ENCODE results near the gene TSR3.

The TSR3 gene

GRCh38 chr16:1311212-1311737, 40.4 kb downstream of the TSR3 start:
- DNase-seq (ENCODE audit: low read depth in 1 of 2, low spot score in 1 of 2) = no peak

- no peak for DNase-seq (ENCODE audit: low read depth in 1 of 2, low spot score in 1 of 2)
Measured at GRCh38 chr16:1310832-1311200, 40.9 kb downstream of the TSR3 start.

DNA sequence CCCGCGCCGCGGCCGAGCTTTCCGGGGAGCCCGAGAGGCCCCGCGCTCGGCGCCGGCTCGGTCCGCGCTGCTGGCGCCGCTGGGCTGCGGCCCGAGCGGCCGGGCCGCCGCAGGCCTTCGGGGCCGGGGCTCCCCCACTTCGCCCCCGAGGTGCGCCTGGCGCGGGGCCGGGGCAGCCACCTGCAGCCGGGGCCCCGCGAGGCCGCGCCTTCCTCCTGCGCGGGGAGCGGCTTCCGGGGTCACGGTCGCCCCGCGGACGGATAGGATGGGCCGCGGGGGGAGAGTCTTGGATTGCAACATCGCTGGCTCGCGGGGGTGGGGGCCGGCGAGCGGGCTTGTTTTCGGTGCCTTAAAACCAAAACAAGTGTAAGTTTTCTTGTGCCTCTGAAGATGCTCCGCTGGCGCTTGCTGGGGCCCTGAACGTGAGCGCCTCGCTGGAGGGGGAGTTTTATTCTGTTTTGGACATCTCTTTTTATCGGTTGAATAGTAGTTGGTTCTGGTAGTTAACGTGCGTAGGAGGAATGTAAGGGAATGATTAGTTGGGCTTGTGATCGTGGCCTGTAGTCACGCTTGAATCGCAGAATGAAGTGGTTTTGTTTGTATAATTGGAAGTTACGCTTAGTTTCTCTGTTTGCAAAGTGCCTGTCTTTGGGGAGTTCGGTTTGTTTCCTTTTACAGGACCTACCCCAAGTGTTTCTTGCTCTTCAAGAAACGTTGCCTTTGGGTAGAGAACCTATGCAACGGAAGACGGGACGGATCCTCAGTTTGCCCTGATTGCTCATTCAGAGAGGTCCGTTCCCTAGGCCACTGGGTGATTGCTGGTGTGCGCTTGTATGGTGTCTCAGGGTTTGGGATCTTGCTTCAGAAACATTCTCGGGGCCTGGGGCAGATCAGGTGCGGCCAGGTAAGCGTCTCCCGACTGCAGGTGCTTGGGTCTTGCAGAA, 41.5 kb downstream of the TSR3 start:
- DNase-seq (ENCODE audit: low read depth in 1 of 2, low spot score in 1 of 2) = peak in 1 of 2 donors; percentile 49

DNA sequence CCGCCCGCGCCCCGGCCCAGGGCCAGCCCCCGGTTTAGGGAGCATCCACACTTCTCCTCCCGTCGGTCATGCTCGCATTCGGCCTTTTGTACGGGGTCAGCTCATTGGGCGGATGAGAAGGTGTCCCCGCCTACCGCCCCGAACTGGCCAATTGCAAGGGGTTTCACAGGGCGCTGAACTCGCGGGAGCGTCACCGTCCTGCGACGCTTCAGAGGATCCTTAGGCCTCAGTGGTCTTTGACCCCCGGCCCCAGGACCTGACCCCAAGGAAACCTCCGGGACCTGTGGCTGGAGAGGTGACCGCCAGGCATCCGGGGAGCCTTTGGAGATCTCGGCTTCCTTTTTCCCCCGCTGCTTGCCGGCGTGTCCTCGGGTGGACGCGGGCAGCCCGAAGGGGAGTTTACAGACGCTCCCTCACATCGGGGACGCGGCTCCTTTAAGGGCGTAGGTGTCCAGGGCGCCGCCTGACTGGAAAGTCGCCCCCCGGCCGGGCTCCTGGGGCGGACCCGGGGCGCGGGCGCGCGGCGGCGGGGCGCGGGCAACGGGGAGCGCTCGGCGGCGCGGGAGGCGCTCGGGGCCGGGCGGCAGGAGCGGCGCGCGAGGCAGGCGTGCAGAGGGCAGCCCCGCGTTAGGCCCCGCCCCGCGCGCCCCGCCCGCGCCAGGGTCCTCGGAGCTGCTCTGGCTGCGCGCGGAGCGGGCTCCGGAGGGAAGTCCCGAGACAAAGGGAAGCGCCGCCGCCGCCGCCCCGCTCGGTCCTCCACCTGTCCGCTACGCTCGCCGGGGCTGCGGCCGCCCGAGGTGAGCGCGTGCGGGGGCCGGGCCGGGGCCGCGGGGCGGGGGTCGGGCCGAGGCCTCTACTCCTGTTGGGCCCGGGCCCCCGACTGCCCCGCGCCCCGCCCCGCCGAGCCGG, 42.4 kb downstream of the TSR3 start, which contains the start of gene UBE2I:
Gene UBE2I, plus strand, starts transcription at position 660 of the 909 bp plus-strand sequence. CDS start 4,395 bp downstream, outside the sequence.
- peak; percentile 92 to 97 for DNase-seq (ENCODE audit: low read depth in 1 of 2, low spot score in 1 of 2)

GRCh38 chr16:1308036-1308976, 43.4 kb downstream of the TSR3 start:
- no peak for DNase-seq (ENCODE audit: low read depth in 1 of 2, low spot score in 1 of 2)

GRCh38 chr16:1306334-1306733, 45.3 kb downstream of the TSR3 start:
- no peak for DNase-seq (ENCODE audit: low read depth in 1 of 2, low spot score in 1 of 2)

DNA sequence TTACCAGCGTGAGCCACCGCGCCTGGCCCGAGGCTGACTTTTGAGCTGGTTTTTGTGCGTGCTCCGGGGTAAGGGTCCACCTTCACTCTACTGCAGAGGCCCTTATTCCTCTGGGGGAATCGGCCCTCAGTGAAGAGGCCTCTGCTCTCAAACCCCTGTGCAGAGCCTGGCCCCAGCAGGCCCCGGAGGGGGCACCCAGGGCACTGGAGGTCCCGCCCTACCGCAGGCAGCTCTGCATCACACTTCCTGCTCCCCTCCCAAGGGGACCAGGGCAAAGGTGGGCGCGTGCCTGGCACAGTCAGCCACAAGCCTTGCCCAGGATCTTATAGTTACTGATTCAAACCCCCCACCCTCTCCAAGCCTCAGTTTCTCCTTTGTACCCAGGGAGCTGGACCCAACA, 45.9 kb downstream of the TSR3 start:
- DNase-seq (ENCODE audit: low read depth in 1 of 2, low spot score in 1 of 2) = no peak

- no peak for DNase-seq (ENCODE audit: low read depth in 1 of 2, low spot score in 1 of 2)
Measured at GRCh38 chr16:1301562-1301961, 50.1 kb downstream of the TSR3 start.

DNA sequence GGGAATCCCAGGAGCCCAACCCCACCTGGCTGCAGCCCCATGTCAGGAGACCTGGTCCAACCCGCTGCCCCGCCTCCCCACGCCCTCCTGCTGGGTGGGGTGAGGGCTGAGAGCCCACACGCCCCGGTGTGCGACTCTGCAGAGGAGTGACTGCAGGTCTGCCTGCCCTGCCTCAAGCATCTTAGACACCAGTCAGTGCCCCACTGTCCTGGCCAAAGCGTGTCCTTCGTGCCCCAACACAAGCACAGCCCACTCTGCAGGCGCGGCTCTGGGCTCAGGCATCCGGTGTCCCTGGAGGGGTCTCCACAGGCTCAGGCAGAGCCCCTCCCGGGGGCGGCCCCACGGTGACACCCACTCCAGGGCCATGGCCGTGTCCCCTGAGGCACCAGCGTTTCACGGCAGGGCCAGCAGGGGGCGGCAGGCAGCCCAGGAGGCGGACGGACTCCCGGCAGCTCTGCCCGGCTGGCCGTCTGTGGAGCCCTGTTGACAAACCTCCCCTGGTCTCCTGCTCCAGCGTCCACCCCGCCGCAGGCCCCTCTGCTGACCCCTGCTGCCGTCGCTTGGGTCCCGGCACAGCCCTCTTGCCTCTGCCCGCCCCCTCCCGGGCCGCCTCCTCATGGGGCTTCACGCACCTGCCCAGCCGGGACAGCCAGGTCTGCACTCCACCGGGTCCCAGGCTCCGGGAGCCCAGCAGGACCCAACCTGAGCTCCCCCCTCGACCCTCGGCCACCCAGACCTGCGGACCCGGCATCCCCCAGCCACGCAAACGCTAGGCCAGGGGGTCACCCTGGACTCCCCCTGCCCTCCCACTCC, 50.8 kb downstream of the TSR3 start:
- peak; percentile 56 to 58 for DNase-seq (ENCODE audit: low read depth in 1 of 2, low spot score in 1 of 2)

GRCh38 chr16:1299868-1300203, 51.8 kb downstream of the TSR3 start:
- DNase-seq (ENCODE audit: low read depth in 1 of 2, low spot score in 1 of 2) = no peak
